ENCODE measurements around the gene CDH23.

CDH23 gene

GRCh38 chr10:71719464-71720201 lies 322.9 kb downstream of the CDH23 start, which contains the start of gene C10orf105:
Gene C10orf105, minus strand, starts transcription at chr10:71719778. Its CDS starts 3,441 bp downstream, at chr10:71716337.
- POLR2A ChIA-PET: no interaction called here
- no peak for TF ChIP-seq SP1 (IDR thresholded peaks at IDR 0.05)
- no peak for TF ChIP-seq HDGF (IDR thresholded peaks at IDR 0.05; ENCODE audit: borderline replicate concordance)
- TF ChIP-seq PKNOX1 (IDR thresholded peaks at IDR 0.05): no peak
- TF ChIP-seq CTBP1 (IDR thresholded peaks at IDR 0.05; ENCODE audit: borderline replicate concordance): no peak
- TF ChIP-seq BHLHE40 (IDR thresholded peaks at IDR 0.05; ENCODE audit: borderline replicate concordance): no peak
- TF ChIP-seq TARDBP (IDR thresholded peaks at IDR 0.05): no peak
- no peak for TF ChIP-seq ARNT (IDR thresholded peaks at IDR 0.05)
- TF ChIP-seq ZNF384 (IDR thresholded peaks at IDR 0.05): no peak
- TF ChIP-seq ELF4 (IDR thresholded peaks at IDR 0.05): no peak
- TF ChIP-seq FOXA1 (IDR thresholded peaks at IDR 0.05): no peak
- no peak for TF ChIP-seq FOXK2 (IDR thresholded peaks at IDR 0.05)
- TF ChIP-seq FOXM1 (IDR thresholded peaks at IDR 0.05; ENCODE audit: borderline replicate concordance): no peak
- TF ChIP-seq LEF1 (IDR thresholded peaks at IDR 0.05; ENCODE audit: borderline replicate concordance): no peak
- TF ChIP-seq NFRKB (IDR thresholded peaks at IDR 0.05): no peak
- no peak for TF ChIP-seq L3MBTL2 (conservative IDR thresholded peaks at IDR 0.05)
- CTCF ChIA-PET: interaction anchor here (1.2 kb wide), 1 partner anchor 11 kb away, joined by 3 read pairs; no protein-coding TSS in a partner anchor
- no peak for DNase-seq (ENCODE audit: extremely low spot score)

DNA sequence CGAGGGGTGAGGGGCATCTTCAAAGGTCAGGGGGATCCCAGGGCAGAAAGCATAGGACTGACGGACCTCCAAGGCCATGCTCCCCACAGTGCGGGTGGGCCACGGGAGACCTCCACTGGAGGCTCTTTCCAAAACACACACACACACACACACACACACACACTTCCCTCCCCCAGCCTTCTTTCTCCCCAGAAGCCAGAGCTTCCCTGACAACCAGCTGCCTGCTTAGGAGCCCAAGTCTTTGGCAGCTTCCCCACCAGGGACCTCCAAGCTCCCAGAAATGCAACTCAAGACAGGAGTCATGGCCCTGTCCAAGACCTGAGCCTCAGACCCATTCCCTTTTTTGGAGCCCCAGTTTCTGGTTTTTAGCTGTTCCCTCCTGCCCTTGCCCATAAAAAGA lies 323.6 kb downstream of the CDH23 start:
- POLR2A ChIA-PET: no interaction called here
- no peak for TF ChIP-seq FOXM1 (IDR thresholded peaks at IDR 0.05; ENCODE audit: borderline replicate concordance)
- no peak for TF ChIP-seq PKNOX1 (IDR thresholded peaks at IDR 0.05)
- no peak for TF ChIP-seq ZNF384 (IDR thresholded peaks at IDR 0.05)
- no peak for TF ChIP-seq ELF4 (IDR thresholded peaks at IDR 0.05)
- TF ChIP-seq SP1 (IDR thresholded peaks at IDR 0.05): no peak
- no peak for TF ChIP-seq FOXK2 (IDR thresholded peaks at IDR 0.05)
- no peak for TF ChIP-seq LEF1 (IDR thresholded peaks at IDR 0.05; ENCODE audit: borderline replicate concordance)
- no peak for TF ChIP-seq CTBP1 (IDR thresholded peaks at IDR 0.05; ENCODE audit: borderline replicate concordance)
- no peak for TF ChIP-seq ARNT (IDR thresholded peaks at IDR 0.05)
- no peak for TF ChIP-seq HDGF (IDR thresholded peaks at IDR 0.05; ENCODE audit: borderline replicate concordance)
- TF ChIP-seq FOXA1 (IDR thresholded peaks at IDR 0.05): no peak
- no peak for TF ChIP-seq TARDBP (IDR thresholded peaks at IDR 0.05)
- no peak for TF ChIP-seq SUZ12 (IDR thresholded peaks at IDR 0.05)
- no peak for TF ChIP-seq L3MBTL2 (conservative IDR thresholded peaks at IDR 0.05)
- no peak for DNase-seq (ENCODE audit: extremely low spot score)
- CTCF ChIA-PET: interaction anchor here (0.6 to 1.2 kb wide), 2 partner anchors 12 to 16 kb away, joined by 3 read pairs; no protein-coding TSS in a partner anchor

DNA sequence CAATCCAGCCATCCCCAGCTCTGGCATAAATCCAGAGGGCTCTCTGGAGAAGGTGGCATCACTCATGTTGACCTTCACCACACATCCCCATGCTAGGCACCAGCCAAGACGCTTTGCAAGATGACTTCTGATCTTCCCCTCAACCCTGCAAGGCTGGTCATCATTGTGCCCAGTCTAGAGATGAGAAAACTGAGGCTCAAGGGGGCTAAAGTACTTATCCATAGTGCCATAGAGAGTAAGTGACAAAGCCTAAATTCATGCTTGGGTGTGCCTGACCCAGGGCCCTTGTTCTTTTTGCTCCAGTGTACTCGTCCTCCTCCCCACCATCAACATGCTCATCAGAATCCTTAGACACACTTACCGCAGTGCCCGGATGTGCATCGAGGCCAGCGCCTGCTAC lies 324.6 kb downstream of the CDH23 start:
- POLR2A ChIA-PET: no interaction called here
- CTCF ChIA-PET: no interaction called here
- TF ChIP-seq SUZ12 (IDR thresholded peaks at IDR 0.05): no peak
- TF ChIP-seq PKNOX1 (IDR thresholded peaks at IDR 0.05): no peak
- no peak for TF ChIP-seq L3MBTL2 (conservative IDR thresholded peaks at IDR 0.05)
- no peak for TF ChIP-seq BHLHE40 (IDR thresholded peaks at IDR 0.05; ENCODE audit: borderline replicate concordance)
- TF ChIP-seq FOXK2 (IDR thresholded peaks at IDR 0.05): no peak
- no peak for TF ChIP-seq FOXA1 (IDR thresholded peaks at IDR 0.05)
- no peak for TF ChIP-seq SP1 (IDR thresholded peaks at IDR 0.05)
- TF ChIP-seq ARNT (IDR thresholded peaks at IDR 0.05): no peak
- no peak for TF ChIP-seq ELF4 (IDR thresholded peaks at IDR 0.05)
- TF ChIP-seq FOXM1 (IDR thresholded peaks at IDR 0.05; ENCODE audit: borderline replicate concordance): no peak
- no peak for TF ChIP-seq HDGF (IDR thresholded peaks at IDR 0.05; ENCODE audit: borderline replicate concordance)
- TF ChIP-seq NFRKB (IDR thresholded peaks at IDR 0.05): no peak
- TF ChIP-seq LEF1 (IDR thresholded peaks at IDR 0.05; ENCODE audit: borderline replicate concordance): no peak
- no peak for TF ChIP-seq TARDBP (IDR thresholded peaks at IDR 0.05)
- TF ChIP-seq ZNF384 (IDR thresholded peaks at IDR 0.05): no peak
- TF ChIP-seq CTBP1 (IDR thresholded peaks at IDR 0.05; ENCODE audit: borderline replicate concordance): no peak
- DNase-seq (ENCODE audit: extremely low spot score): no peak

GRCh38 chr10:71722849-71723248 lies 326.1 kb downstream of the CDH23 start:
- ChIA-PET POLR2A (no interaction called here), CTCF (interaction anchor here (2.0 kb wide), 1 partner anchor 27 kb away, joined by 5 read pairs; no protein-coding TSS in a partner anchor)
- DNase-seq (ENCODE audit: extremely low spot score): no peak
- TF ChIP-seq PKNOX1 (IDR thresholded peaks at IDR 0.05) (no peak), BHLHE40 (IDR thresholded peaks at IDR 0.05; ENCODE audit: borderline replicate concordance) (no peak), FOXK2 (IDR thresholded peaks at IDR 0.05) (no peak), FOXA1 (IDR thresholded peaks at IDR 0.05) (no peak), HDGF (IDR thresholded peaks at IDR 0.05; ENCODE audit: borderline replicate concordance) (no peak), SUZ12 (IDR thresholded peaks at IDR 0.05) (no peak)

GRCh38 chr10:71723311-71723710 lies 326.6 kb downstream of the CDH23 start:
- TF ChIP-seq ZNF384 (IDR thresholded peaks at IDR 0.05) (no peak), FOXM1 (IDR thresholded peaks at IDR 0.05; ENCODE audit: borderline replicate concordance) (no peak), CTBP1 (IDR thresholded peaks at IDR 0.05; ENCODE audit: borderline replicate concordance) (no peak), BHLHE40 (IDR thresholded peaks at IDR 0.05; ENCODE audit: borderline replicate concordance) (no peak), L3MBTL2 (conservative IDR thresholded peaks at IDR 0.05) (no peak), HDGF (IDR thresholded peaks at IDR 0.05; ENCODE audit: borderline replicate concordance) (no peak)
- DNase-seq (ENCODE audit: extremely low spot score): no peak
- ChIA-PET POLR2A (no interaction called here), CTCF (interaction anchor here (1.7 to 2.0 kb wide), 2 partner anchors 12 to 28 kb away, joined by 5 to 7 read pairs; no protein-coding TSS in a partner anchor)

All from HEK293T (cell line).